ENCODE measurements around the gene GPRC5D. TPM values are rescaled to one million over a fixed set of nuclear protein-coding genes. Genes with fewer than 3 reads are reported as not detected.

The GPRC5D gene
- 10 to 100 TPM in 2 of 4 donors, 1 to 10 TPM in 1, not detected in 1; 2.2 to 97.6 (median 13.4) TPM for total RNA-seq

DNA sequence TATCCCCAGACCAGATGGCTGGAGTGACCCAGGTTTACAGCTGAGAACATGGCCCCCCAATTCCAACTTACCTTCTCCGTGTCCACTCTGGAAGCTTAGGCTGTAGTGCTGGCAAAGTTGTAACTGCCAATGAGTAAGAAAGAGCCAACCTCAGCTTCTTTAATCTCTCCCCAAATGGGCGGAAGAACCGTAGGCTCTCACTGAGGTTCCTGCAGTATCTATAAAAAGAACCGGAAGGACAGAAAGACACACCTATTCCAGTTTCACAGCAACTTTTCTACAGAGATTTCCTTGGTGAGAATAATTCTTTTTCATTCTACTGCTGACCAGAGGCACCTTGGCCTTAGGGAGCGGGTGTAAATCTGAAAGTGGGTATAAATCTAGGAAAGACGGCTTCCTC, at the start of gene GPRC5D:
GPRC5D (minus strand) TSS at position 135 of the 400 bp plus-strand sequence. CDS start 1,786 bp downstream, outside the sequence.
- Histone ChIP-seq H3K4me3 (no peak within 1 kb of the TSS), H3K27me3 (no peaks in the 10 kb centered on the region), H3K4me1 (no peaks in the 10 kb centered on the region), H3K36me3 (no peaks in the 10 kb centered on the region), H3K9me3 (no peaks in the 10 kb centered on the region), H3K27ac (no peak within 1 kb of the TSS)
- 69% methylated on average over 6 of the region's 6 CpGs for WGBS
- TF ChIP-seq EP300 (IDR thresholded peaks at IDR 0.05) = no peak
- TF ChIP-seq, protein P1, sequence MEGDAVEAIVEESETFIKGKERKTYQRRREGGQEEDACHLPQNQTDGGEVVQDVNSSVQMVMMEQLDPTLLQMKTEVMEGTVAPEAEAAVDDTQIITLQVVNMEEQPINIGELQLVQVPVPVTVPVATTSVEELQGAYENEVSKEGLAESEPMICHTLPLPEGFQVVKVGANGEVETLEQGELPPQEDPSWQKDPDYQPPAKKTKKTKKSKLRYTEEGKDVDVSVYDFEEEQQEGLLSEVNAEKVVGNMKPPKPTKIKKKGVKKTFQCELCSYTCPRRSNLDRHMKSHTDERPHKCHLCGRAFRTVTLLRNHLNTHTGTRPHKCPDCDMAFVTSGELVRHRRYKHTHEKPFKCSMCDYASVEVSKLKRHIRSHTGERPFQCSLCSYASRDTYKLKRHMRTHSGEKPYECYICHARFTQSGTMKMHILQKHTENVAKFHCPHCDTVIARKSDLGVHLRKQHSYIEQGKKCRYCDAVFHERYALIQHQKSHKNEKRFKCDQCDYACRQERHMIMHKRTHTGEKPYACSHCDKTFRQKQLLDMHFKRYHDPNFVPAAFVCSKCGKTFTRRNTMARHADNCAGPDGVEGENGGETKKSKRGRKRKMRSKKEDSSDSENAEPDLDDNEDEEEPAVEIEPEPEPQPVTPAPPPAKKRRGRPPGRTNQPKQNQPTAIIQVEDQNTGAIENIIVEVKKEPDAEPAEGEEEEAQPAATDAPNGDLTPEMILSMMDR (IDR thresholded peaks at IDR 0.05) = no peak
- TF ChIP-seq POLR2A (IDR thresholded peaks at IDR 0.05) = no peak
- TF ChIP-seq POLR2AphosphoS5 (IDR thresholded peaks at IDR 0.05) = no peak
- no peak for DNase-seq (ENCODE audit: low spot score in 2 of 2)

- no peak for TF ChIP-seq POLR2AphosphoS5 (IDR thresholded peaks at IDR 0.05)
- TF ChIP-seq POLR2A (IDR thresholded peaks at IDR 0.05) = no peak
- TF ChIP-seq EP300 (IDR thresholded peaks at IDR 0.05) = no peak
- TF ChIP-seq, protein P1 (IDR thresholded peaks at IDR 0.05) = no peak
- Histone ChIP-seq H3K27me3 (no peaks in the 10 kb centered on the region), H3K4me3 (peak overlapping the region; percentile 71), H3K4me1 (peaks cover 38% of the 10 kb centered on the region), H3K36me3 (no peaks in the 10 kb centered on the region), H3K9me3 (no peaks in the 10 kb centered on the region), H3K27ac (peak overlapping the region; percentile 95)
- 58% methylated on average over 16 of the region's 16 CpGs for WGBS
- DNase-seq (ENCODE audit: low spot score in 2 of 2) = no peak
These were observed 49.7 kb upstream of the GPRC5D start for GRCh38 chr12:13001775-13002040.

GRCh38 chr12:13000925-13001774, 49.2 kb upstream of the GPRC5D start:
- Histone ChIP-seq H3K27ac (peak overlapping the region; percentile 95), H3K4me1 (peaks cover 43% of the 10 kb centered on the region), H3K9me3 (no peaks in the 10 kb centered on the region), H3K4me3 (peak overlapping the region; percentile 71), H3K36me3 (no peaks in the 10 kb centered on the region), H3K27me3 (no peaks in the 10 kb centered on the region)
- TF ChIP-seq, protein P1 (IDR thresholded peaks at IDR 0.05) = peak in 1 of 2 donors; percentile 47
- peak in 1 of 2 donors; percentile 33 for TF ChIP-seq POLR2A (IDR thresholded peaks at IDR 0.05)
- TF ChIP-seq EP300 (IDR thresholded peaks at IDR 0.05) = no peak
- TF ChIP-seq POLR2AphosphoS5 (IDR thresholded peaks at IDR 0.05) = no peak
- WGBS = under 1% methylated on average over 32 of the region's 82 CpGs
- DNase-seq (ENCODE audit: low spot score in 2 of 2) = peak; percentile 78 to 81

DNA sequence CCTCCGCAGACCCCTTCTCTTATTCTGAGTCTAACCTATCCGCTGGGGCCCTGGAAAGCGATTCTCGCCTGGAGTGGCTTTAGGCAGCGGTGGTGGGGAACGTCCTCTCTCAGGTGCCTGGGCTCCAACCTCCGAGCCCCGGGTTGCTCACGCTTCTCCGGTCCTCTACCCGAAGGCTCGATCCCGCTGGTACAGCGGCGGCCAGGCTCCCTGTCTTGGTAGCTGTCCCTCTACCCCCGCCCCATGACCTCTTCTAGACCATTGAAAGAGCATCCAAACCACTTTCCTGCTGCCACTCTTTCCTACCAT, 48.6 kb upstream of the GPRC5D start:
- DNase-seq (ENCODE audit: low spot score in 2 of 2) = peak in 1 of 2 donors; percentile 84
- Histone ChIP-seq H3K4me1 (peaks cover 47% of the 10 kb centered on the region), H3K36me3 (no peaks in the 10 kb centered on the region), H3K27me3 (no peaks in the 10 kb centered on the region), H3K4me3 (peak overlapping the region; percentile 71), H3K27ac (peak overlapping the region; percentile 95), H3K9me3 (no peaks in the 10 kb centered on the region)
- TF ChIP-seq POLR2A (IDR thresholded peaks at IDR 0.05) (no peak), EP300 (IDR thresholded peaks at IDR 0.05) (no peak), POLR2AphosphoS5 (IDR thresholded peaks at IDR 0.05) (no peak)
- TF ChIP-seq, protein P1 (IDR thresholded peaks at IDR 0.05) = no peak
- WGBS = 0% methylated on average over 15 of the region's 16 CpGs

- whole genome bisulfite sequencing = under 1% methylated on average over 56 of the region's 69 CpGs
- Histone ChIP-seq H3K9me3 (no peaks in the 10 kb centered on the region), H3K4me1 (peaks cover 50% of the 10 kb centered on the region)
These were observed 48.1 kb upstream of the GPRC5D start, which contains the start of gene HEBP1 for GRCh38 chr12:12999959-13000615. TSS of gene HEBP1 (minus strand) at chr12:13000265. CDS start at chr12:13000114, 151 bp downstream.

More at GRCh38 chr12:12999959-13000615, 48.1 kb upstream of the GPRC5D start, which contains the start of gene HEBP1:
- Histone ChIP-seq H3K27me3 (no peaks in the 10 kb centered on the region), H3K27ac (peak within 1 kb of the TSS; percentile 95), H3K36me3 (no peaks in the 10 kb centered on the region), H3K4me3 (peak within 1 kb of the TSS; percentile 71)
- TF ChIP-seq POLR2AphosphoS5 (IDR thresholded peaks at IDR 0.05) = peak in 2 of 3 donors; percentile 18 to 47
- TF ChIP-seq POLR2A (IDR thresholded peaks at IDR 0.05) = peak in 1 of 2 donors; percentile 67
- no peak for TF ChIP-seq EP300 (IDR thresholded peaks at IDR 0.05)
- TF ChIP-seq, protein P1 (IDR thresholded peaks at IDR 0.05) = no peak
- peak; percentile 97 to 98 for DNase-seq (ENCODE audit: low spot score in 2 of 2)
